ENCODE data around the gene RPS29.
"Not testable (repeated sequence)": the region's sequence is repeated elsewhere in the genome, so short reads cannot be mapped to it uniquely, and the experiment has no call there.

The RPS29 gene

DNA sequence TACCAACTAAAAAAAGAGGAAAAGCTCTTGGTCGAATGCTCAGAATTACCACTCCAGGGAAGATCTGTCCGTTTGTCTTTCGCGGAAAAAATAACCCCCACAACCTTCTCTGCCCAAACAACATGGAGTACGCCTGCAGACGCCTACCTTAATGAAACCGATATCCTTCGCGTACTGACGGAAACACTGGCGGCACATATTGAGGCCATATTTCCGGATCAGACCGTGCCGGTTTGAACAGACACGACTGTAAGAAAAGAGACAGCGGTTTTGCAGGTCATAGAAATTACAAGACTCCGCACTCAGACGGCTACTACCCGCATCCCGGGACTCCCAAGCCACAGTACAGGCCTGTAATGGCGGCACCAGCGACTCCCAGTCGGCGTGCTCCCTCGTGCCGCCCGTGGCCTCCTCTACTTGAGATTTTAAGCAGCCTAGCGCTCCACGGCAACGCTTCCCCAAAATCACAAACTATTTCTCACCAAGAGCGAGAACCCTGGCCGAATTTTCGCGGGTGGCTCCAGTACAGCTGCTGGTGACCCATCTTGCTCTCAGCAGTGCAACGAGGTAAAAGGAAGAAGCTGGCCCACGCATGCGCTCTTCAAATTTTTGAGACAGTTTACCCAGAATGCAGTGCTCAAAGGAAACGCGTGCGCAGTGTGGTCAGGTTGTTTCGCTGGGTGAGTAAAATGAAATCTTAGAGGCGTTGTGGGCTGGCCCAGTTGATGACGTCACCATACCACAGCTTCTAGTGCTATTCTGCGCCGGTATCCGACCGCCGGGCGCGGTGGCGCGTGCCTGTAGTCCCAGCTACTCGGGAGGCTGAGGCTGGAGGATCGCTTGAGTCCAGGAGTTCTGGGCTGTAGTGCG is at the start of gene RPS29:
RPS29 (minus strand) TSS at position 578 of the 870 bp plus-strand sequence; CDS start at position 544, 34 bp downstream.
- peak; percentile 97 for DNase-seq

DNA sequence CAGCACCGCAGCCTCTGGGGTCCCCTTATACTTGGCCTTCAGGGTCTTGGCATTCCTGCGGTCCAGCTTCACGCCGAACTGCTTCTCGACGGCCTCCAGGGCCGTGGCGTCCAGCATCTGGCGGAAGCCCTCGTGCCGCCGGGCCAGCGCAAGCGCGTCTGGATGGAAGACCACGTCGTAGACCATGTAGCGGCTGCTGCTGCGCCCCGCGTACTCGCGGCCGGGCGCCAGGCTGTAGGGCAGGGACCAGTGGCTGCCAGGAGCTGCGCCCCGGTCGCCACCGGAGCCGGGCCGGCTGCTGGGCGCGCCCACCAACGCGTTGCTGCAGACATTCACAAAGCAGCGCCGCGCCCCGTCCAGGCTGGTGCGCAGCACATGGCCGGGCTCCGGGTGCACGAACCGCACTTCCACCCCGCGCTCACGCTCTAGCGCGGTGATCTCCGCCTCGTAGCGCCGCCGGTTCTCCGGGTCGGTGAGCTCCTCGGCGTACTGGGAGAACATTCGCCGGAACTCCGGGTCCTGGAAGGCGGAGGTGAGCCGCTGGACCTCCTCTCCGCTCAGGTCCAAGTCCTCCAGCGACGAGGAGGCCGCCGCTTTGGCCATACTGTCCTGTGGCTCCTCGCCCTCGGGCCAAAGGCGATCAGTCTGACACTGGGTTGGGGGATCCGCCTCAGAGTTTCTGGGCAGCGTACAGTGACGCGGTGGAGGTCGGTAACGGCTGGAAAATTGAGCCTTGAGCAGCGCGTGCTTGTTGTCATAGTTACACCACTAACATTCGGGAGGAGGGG is 48.6 kb upstream of the RPS29 start, which contains the start of gene DNAAF2:
DNAAF2 (minus strand) TSS at position 698 of the 788 bp plus-strand sequence; CDS start at position 603, 95 bp downstream.
- DNase-seq, result peak; percentile 44

DNA sequence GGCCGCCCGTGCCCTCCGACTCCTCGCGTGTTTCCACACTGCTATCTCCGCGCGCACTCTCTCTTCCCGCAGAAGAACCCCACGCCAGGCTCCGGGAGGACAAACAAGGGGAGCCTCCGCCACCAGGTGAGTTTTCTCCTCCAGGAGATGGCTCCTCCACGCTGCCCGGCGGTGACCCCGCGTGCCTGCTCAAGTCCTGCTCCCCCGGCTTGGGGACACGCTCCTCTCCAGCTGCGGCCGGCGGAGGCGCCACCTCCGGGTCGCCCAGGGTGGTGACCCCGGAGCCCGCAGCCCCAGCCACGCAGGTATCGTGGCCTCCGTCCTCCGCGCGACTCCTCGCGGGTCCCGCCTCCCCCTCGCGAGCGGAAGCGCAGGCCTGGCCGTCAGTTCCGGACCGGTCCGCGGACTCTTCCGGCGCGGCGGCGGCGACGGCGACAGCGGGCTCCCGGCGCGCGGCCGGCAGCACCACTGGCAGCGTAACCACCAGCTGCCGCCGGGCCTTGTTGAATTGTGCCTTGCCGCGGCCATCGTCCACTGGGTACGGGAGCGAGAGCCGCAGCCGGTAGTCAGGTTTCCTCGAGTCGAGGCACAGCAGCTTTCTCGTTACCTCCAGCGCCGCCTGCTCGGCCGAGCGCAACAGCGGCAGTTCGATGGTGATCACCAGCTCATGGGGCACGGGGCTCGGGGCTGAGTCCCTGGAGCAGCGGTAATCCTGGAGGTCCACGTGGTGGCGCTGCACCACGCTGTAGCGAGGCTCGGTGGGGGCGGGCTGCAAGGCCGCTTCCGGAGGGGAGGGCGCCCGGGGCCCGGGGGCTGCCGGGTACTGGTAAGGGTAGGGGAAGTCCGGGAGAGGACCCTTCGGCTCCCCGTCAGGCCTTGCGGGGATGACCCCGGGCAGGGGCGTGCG is 47.7 kb upstream of the RPS29 start:
- DNase-seq, result peak; percentile 61

DNA sequence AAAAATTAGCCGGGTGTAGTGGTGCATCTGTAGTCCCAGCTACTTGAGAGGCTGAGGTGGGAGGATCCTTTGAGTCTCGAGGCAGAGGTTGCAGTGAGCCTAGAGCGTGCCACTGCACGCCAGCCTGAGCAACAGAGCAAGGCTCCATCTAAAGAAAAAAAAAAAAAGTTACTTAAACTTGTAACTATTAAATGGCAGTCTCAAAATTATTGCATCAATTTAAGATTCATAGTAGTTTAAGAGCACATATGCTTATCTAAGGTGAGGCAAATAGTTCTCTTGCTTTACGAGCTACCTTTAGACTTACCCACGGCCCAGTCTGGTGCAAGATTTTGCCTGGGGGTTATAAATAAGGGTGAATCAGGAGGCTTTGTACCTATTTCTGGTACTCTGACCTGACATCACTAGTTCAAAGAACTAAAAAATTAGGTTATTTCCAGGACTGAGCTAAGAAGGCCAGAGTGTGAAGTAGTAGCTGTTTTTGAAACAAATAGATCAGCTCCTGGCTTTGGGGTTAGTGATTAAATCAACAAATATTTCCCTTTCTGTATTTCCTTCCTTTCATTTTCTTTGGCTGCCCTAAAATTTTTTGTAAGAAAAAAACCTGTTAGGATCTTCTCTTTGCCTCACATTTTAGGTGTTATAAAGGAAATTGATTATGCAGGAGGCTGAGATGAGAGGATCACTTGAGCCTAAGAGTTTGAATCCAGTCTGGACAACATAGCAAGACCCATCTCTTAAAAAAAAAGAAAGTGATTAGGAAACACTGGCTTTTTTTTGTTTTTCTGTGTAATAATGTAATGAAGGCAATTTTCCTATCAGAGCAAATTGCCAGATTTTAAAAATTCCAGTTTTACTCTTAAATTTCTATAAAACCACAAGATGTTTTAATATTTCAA is 38.0 kb upstream of the RPS29 start:
- DNase-seq, result no peak

DNA sequence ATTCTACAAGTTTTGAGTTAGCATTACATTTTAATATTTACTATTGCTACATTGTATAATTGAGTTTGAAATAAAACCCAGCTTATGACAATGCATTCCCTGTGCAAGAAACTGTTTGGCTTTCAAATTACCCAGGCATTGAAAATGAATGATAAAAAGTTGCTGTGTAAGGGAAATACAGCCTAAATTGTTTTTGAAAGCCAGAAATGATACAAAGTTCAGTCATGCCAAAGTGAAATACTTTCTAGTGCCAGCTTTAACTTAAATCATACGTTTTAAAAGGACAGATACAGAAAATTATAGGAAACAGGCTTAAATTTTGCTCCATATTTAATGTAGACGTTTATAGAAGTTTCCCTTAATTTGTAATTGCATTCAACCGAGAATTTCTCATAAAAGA is 37.2 kb upstream of the RPS29 start:
- DNase-seq, result no peak

DNA sequence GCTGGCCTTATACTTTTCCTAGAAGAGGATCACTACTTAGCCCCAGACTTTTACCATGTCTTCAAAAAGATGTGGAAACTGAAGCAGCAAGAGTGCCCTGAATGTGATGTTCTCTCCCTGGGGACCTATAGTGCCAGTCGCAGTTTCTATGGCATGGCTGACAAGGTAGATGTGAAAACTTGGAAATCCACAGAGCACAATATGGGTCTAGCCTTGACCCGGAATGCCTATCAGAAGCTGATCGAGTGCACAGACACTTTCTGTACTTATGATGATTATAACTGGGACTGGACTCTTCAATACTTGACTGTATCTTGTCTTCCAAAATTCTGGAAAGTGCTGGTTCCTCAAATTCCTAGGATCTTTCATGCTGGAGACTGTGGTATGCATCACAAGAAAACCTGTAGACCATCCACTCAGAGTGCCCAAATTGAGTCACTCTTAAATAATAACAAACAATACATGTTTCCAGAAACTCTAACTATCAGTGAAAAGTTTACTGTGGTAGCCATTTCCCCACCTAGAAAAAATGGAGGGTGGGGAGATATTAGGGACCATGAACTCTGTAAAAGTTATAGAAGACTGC is 35.9 kb upstream of the RPS29 start:
- DNase-seq, result no peak

DNA sequence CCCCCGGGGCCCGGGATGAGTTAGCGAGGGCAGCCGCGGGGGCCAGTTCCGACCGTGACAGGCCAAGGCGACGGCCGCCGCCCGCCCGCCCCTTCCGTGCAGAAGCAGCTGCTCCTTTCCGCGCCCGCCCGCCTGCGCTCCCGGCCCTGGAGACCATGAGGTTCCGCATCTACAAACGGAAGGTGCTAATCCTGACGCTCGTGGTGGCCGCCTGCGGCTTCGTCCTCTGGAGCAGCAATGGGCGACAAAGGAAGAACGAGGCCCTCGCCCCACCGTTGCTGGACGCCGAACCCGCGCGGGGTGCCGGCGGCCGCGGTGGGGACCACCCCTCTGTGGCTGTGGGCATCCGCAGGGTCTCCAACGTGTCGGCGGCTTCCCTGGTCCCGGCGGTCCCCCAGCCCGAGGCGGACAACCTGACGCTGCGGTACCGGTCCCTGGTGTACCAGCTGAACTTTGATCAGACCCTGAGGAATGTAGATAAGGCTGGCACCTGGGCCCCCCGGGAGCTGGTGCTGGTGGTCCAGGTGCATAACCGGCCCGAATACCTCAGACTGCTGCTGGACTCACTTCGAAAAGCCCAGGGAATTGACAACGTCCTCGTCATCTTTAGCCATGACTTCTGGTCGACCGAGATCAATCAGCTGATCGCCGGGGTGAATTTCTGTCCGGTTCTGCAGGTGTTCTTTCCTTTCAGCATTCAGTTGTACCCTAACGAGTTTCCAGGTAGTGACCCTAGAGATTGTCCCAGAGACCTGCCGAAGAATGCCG is 35.1 kb upstream of the RPS29 start:
- peak; percentile 43 for DNase-seq

DNA sequence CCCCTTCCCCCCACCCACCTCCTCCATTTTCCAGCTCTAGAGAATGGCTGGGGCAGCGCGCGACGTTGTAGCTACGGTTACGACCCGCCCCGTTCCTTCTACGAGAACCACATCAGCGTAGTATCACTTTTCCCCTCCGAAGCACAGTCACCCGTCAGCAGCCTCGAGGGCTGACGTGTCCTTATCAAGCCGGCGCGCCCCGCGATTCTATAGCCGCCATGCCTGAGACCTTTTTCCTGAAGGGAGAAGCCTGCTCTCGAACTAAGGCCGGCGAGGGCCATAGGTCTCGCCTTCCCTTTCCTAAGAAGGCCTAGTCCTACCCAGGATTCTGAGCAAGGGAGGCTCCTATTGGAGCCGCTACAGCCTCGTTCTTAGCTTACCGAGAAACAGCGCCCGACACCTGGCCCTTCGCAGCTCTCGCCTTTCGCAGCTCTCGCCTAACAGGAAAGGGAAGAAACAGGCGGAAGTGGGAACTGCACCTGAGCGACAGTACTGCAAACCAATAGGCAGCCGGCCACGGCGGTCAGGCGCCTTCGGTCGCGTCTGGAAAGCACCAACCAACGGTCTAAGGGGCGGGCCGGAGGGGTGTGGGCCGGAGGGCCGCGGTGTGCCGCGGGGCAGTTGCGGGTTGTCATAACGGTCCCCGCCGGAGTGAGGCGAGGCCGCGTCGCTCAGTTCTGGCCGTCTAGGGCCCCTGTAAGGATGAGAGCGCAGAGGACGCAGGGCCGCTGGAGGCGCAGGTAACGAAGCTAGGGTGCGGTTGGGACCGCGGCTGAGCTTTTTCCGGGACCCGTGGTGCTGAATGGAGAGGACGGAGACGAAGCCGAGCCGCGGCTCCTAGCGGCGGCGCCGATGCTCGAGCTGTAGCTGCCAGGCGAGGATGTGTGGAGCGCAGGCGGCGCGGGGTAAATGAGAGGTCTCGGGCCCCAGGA is 34.3 kb upstream of the RPS29 start, which contains the start of the genes MGAT2 and RPL36AL:
MGAT2 (plus strand) TSS at position 618 of the 932 bp plus-strand sequence. CDS start 470 bp downstream, outside the sequence.
RPL36AL (minus strand) TSS at position 445 of the 932 bp plus-strand sequence. CDS start 1,522 bp downstream, outside the sequence.
- peak; percentile 94 for DNase-seq

DNA sequence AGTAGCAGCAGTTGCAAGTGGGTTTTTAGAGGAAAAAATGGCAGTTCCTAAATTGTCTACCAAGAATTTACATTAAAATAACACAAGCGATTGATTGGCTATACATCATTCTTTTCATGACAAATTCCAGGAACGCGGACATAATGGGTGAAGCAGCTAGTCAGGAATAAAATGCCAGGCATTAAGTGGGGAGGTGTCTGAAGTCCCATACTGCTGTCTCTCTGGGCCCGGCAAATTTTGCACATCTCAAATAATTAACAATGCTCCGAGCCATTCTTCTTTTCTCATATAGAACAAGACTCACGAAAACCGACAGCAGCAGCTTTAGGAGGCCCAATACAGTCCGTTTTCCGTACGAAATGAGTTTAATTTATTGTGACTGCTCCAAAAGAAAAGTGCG is 33.5 kb upstream of the RPS29 start:
- DNase-seq, result no peak

DNA sequence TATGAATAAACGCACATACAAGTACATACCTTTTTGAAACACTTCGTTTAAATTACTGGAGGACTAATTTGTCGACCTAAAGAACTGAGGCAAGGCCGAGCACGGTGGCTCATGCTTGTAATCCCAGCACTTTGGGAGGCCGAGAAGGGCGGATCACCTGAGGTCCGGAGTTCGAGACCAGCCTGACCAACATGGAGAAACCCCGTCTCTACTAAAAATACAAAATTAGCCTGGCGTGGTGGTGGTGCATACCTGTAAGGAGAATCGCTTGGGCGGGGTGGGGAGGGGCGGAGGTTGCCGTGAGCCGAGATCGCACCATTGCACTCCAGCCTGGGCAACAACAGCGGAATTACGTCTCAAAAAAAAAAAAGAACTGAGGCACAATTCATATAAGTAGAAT is 33.1 kb upstream of the RPS29 start:
- DNase-seq, result not testable (repeated sequence)

DNA sequence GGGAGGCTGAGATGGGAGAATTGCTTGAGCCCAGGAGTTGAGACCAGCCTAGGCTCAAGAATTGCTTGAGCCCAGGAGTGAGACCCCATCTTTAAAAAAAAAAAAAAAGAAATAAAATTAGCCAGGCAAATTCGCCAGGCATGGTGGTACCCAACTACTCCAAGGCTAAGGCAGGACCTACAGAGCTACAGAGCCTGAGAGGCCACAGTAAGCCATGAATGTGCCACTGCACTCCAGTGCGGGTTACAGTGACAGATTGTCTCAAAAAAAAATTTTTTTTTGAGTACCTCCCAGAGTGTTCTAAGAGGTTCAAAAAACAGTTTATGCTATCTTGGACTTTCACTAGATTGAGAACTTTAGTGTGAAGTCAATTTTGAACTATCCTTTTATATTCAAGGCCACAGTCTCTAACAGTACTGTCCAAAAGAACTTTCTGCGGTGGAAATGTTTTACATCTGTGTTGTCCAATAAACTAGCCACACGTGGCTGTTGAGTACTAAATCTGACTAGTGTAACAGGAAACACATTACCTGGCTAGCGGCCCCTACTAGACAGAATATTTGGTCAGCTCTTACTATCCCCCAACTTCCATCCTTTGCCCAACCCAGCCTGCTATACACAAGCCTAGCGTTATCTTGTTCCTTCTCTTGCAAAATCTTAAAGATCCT is 31.8 kb upstream of the RPS29 start:
- no peak for DNase-seq

DNA sequence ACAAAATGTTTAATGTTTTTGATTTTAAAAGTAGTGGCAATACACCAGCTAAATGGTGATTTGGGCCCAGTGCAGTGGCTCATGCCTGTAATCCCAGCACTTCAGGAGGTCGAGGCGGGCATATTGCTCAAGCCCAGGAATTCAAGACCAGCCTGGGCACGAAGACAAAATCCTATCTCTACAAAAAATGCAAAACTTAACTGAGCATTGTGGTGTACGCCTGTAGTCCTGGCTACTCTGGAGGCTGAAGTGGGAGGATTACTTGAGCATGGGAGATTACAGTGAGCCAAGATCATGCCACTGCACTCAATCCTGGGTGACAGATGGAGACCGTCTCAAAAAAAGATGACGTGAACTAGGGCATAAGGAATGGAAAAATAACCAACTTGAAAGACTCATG is 29.6 kb upstream of the RPS29 start:
- DNase-seq, result no peak

DNA sequence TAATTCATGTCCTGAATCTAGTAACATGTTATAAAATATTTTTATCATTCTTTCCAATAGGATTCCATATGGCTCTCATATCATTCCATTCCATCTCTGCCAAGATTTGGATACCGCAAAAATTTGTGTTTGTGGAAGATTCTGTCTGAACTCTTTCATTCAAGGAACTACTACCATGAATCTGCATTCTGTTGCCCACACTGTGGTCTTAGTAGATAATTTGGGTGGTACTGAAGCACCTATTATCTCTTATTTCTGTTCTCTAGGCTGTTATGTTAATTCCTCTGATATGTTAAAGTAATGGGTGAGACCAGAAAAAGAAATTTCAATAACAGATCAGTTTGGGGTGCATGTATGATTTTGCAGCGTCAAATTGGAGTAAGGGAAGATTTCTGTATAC is 28.0 kb upstream of the RPS29 start:
- DNase-seq, result no peak

DNA sequence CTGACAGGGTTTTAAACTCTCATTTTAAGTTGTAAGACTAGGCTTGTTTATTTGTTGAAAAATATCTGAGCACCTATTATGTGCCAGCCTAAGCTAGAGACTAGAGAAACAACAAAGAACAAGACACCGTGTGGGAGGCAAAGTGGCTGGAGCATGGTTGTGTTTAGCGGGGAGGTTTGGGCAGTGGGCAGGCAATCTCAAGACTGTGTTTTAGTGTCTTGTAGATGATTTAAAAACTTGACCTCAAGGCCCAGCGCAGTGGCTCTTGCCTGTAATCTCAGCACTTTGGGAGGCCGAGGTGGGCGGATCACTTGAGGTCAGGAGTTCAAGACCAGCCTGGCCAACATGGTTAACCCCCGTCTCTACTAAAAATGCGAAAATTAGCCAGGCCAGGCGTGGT is 26.5 kb upstream of the RPS29 start:
- DNase-seq, result no peak

DNA sequence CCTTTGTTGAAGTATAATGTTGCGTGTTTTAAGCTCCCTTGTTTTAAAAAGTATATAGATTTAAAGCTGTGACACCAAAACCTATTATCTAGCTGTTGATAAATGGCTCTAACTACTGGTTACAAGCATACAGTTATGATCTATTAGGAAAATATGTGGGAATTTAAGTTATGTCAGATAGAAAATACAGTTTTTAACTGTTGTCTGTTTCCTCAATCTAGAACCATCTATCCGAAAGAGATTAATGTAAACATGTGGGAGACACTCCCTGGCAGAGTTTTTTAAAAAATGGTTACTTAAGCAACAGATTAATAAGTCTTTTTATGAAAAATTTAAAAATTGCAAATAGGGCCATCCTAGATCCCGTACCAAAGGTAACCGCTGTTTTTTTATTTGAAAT is 26.1 kb upstream of the RPS29 start:
- DNase-seq, result no peak

DNA sequence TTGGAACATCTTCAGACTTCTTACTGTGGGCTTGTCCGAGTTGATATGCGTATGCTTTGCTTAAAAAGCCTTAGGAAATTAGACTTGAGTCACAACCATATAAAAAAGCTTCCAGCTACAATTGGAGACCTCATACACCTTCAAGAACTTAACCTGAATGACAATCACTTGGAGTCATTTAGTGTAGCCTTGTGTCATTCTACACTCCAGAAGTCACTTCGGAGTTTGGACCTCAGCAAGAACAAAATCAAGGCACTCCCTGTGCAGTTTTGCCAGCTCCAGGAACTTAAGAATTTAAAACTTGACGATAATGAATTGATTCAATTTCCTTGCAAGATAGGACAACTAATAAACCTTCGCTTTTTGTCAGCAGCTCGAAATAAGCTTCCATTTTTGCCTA is 21.4 kb upstream of the RPS29 start:
- no peak for DNase-seq

DNA sequence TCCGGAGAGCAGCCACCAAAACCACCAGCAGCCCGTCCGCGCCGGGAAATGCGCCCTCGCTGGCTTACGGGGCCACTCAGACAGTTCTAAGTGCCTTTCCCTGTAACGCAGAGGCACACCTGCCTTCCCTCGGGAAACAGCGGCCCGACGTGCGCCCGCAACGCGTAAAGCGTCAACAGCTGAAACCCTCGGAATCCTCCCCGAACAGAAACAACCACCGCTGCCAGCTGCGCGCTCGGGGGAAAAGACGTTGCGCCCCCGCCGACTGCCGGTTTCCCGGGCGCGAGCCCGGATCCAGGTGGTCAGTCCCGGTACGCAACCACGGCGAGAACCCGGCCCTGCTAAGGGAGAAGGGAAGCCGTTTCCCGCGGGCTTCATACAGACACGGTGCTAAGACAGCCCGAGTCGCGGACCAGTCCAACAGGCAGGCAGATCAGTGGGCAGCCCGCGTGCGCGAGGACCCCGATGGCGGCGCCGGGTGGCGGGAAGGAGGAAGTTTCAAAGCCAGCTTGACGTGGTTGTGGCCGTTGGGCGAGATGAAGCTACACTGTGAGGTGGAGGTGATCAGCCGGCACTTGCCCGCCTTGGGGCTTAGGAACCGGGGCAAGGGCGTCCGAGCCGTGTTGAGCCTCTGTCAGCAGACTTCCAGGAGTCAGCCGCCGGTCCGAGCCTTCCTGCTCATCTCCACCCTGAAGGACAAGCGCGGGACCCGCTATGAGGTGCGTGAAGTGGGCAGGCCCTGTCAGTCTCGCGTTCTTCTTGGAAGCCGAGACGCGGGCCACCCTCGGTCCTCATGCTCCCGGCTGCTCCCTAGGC is 12.5 kb upstream of the RPS29 start, which contains the start of gene LRR1:
LRR1 (plus strand) TSS at position 456 of the 816 bp plus-strand sequence; CDS start at position 537, 81 bp downstream.
- peak; percentile 64 for DNase-seq

DNA sequence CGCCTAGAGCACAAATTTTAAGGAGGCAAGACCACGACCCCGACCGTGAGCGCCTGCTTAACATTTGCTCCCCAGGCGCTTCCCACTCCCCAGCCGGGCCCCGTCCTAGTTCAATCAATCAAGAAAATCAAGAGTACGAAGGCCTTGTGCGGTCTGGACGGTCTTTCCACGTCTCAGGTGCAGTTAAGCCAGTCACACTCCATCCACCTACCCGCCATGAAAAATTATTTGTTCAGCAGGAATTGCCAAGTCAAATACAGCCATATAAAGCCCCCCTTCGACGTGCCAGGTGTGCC is 12.0 kb upstream of the RPS29 start:
- DNase-seq, result no peak
